Measurements from ENCODE around the gene GCAT.
A peak's percentile ranks its signal among the peaks of the same experiment; 100 is the strongest.

GCAT gene

DNA sequence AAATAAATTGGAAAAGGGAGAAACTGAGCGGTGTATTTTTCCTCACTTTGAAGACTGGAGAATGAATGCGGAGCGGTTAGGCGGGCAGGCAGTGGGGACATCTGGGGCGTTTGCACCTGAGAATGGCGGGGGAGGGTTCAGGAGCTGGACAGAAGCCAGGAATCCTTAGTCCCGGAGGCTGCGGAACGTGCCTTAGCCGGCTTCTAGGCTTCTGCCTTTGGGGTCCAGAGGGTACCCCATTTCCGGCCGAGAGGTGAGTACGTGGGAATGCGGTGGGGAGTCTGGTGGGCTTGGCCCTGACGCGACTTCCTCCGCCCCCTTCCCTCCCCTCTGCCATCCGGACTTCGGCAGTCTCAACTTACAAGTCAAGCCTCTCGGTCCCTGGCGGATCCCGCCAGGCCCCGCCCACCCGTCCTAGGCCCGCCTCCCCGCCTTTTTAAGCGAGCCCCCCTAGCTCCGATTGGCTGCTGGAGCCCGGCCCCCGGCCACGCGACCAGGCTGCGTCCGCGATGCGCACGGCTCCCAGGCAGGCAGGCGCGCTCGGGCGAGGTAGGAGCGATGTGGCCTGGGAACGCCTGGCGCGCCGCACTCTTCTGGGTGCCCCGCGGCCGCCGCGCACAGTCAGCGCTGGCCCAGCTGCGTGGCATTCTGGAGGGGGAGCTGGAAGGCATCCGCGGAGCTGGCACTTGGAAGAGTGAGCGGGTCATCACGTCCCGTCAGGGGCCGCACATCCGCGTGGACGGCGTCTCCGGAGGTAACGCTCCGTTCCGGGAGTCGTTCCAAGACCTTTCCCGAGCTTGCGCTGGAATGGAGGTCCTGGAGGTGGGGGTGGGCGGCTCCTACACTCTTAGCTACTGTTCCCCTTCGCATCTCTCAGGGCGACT, at the start of gene GCAT:
TSS of gene GCAT (plus strand) at position 525 of the 884 bp plus-strand sequence. CDS start at position 559, 34 bp downstream.
- peak; percentile 100 for DNase-seq (ENCODE audit: low spot score)

DNA sequence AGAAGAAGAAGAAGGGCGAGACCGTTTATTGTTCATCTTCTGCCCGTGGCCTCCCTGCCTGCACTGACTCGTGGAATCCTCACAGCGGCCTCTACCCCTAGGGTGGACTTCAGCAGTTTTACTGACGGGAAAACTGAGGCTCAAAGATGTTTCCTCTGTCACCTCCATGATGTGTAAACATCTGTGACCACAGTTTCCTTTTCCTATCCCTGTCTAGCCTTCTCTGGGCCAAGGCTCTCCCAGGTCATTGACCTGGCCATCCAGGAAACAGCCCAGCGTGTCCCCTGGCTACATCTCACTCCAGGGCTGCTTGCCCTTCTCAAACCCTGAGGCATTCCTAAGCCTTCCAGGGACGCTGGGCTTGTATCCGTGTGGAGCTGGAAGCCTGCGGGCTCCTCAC, 49.0 kb upstream of the GCAT start:
- DNase-seq (ENCODE audit: low spot score), result no peak

DNA sequence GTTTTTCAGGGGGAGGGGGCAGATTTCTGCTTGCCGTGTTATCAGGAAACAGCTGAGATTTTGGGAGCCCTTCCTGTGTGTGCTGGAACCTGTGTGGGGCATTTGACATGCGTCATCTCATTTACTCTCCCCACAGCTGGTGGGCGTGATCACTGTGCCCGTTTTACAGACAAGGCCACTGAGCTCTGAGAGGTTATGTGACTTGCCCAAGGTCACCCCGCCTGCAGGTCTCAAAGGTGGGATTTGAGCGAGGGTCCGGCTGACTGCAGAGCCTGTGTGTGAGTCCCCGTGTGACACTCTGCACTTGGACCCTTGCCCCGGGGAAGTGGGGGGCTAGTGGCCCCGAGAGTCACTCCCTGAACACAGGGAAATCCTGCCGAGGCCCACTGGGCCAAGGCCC, 48.5 kb upstream of the GCAT start:
- no peak for DNase-seq (ENCODE audit: low spot score)

DNA sequence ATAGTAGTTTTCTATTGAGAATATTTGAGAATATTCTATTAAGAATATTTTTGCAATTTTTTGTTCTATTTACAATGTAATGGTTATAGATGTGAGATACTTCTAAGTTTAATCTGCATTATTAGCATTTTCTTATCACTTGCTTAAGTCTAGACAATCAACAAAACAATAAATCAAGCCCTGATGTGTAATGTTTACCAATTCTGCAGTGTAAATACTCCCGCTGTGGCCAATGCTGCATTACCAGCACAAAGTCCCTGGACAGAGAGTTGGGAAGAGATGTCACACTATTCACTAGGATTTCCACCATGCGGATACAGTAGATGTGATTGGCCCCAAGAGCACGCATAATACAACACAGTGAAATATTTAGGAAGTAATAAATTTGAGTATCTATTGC, 47.6 kb upstream of the GCAT start:
- DNase-seq (ENCODE audit: low spot score), result no peak

DNA sequence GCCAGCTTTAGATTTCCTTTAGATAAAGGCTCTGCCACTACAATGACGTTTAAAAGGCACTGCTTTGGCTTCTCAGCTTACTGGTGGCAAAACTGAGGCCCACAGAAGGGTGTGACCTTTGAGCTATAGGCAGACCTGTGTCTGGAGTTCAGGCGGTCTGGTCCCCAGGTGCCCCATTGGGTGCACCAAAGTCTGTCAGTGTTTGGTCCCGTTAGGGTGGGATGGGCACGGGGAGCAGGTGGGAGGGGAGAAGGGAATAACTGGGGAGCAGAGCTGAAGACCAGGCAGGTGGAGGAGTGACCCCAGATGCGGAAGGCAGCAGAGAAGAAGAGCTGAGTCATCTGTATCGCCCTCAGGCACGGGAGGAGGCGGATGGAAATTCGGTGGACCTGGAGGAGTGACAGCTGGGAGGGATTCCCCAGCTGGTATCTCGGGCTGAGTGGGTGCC, 45.3 kb upstream of the GCAT start:
- no peak for DNase-seq (ENCODE audit: low spot score)

DNA sequence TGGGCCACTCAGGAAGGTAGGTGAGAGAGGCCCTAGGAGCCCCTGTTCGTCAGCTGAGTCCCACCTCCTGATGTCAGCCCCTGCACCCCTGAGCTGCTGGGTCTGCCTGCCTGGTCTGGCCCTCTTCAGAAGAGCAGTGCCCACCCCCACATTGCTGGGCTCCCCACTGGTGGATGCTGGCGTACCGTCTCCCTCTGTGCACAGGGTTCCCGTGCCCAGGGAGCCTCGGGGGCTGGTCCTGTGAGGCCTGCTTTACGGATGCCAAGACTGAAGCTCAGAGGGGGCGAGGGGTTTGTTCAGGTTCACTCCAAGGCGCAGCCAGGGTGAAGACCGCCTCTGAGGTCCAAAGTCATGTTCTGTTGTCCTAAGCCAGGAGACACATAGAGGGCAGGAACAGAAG, 44.7 kb upstream of the GCAT start:
- no peak for DNase-seq (ENCODE audit: low spot score)

DNA sequence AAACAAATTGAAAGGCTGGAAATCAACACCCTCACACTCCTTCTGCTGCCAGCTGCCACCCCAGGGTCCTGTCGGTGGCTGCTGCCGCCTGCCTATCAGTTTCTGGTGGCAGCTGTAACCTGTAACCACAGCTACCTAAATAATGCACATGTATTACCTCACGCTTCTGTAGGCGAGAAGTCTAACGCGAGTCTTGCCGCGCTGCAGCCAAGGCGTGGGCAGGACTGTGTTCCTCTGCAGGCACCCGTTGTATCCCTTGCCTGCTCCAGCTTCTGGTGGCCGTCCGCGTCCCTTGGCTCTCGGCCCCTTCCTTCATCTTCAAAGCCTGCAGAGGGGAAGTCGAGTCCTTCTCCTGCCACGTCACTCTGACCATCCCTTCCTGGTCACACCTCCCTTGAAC, 44.1 kb upstream of the GCAT start:
- DNase-seq (ENCODE audit: low spot score), result no peak

DNA sequence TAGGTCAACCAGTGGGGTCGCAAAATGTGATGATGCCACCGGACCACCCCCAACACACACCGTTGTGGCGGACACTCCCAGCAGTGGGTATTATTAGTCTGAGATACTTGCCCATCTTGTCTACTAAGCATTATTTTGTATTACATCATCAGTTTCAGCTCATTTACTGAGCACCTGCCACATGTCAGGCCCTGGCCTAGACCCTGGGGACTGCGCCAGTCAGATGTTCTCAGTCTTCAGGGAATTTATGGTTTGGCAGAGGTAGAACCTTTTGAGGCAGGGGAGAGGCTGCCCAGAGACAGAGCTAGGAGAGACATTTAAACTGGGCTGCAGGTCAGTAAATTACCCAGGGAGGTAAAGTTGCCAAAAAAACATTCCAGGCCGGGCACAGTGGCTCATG, 43.1 kb upstream of the GCAT start:
- DNase-seq (ENCODE audit: low spot score), result peak; percentile 75

DNA sequence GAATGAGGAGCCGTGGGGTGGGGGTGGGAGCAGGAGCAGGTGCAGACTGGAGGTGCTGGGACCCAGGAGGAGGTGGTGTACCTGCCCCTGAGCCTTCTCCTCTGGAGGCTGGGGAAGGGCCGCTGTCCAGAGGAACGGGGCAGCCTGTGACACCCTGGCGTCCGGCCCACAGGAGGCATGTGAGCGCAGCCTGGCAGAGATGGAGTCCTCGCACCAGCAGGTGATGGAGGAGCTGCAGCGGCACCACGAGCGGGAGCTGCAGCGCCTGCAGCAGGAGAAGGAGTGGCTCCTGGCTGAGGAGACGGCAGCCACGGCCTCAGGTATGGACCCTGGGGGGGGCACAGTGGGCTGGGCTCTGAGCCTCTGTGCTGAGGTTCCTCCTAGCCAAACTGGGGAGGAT, 42.2 kb upstream of the GCAT start:
- DNase-seq (ENCODE audit: low spot score), result no peak

DNA sequence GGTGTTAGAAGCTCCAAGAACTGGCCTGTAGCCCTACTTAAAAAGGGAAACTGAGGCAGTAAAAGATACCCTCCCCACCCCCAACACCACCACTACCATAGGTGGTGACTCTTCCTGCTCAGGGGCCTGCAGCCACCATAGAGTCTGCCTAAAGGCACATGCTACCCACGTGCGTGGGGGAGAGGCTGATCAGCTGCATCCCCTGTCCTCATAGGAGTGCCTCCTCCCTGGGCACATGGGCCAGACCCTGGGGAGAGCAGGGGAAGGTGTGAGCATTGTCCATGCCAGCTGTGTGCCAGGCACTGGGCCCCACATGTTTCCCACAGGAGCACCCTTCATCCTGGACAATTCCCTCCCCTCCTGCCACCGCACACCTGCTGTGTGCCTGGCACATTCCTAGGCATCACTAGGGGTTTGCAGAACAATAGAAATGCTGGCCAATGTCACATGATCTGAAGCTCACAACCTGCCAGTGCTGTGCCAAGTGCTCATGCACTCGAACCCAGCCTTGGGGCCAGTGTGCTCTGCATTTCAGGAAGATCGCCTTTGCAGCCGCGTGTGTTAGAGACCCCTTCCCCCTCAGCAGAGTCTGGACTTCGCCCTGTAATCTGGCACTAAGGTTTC, 41.7 kb upstream of the GCAT start:
- no peak for DNase-seq (ENCODE audit: low spot score)

DNA sequence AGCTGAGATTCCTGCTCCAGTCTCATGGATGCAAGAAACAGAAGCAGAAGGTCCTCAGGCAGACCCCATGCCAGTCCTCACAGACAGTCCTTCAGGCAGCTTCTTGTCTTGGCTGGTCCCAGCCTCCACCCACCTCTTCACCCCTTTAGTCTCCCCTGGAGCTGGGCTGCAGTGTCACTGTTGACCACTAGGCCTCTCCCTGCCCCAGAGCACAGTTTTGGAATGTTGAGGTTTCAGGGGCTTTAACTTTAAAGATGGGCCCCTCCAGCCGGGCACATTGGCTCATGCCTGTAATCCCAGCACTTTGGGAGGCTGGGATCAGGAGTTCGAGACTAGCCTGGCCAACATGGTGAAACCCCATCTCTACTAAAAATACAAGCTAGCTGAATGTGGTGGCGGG, 39.5 kb upstream of the GCAT start:
- DNase-seq (ENCODE audit: low spot score), result no peak

DNA sequence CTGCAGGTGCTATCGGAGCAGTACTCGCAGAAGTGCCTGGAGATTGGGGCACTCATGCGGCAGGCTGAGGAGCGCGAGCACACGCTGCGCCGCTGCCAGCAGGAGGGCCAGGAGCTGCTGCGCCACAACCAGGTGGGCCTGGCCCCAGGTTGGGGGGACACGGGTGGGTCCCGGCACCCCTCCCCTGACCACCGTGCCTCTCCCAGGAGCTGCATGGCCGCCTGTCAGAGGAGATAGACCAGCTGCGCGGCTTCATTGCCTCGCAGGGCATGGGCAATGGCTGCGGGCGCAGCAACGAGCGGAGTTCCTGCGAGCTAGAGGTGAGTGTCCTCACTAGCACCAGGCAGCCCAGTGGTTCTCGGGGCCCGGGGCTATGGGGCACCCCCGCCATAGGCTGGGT, 38.7 kb upstream of the GCAT start:
- no peak for DNase-seq (ENCODE audit: low spot score)

DNA sequence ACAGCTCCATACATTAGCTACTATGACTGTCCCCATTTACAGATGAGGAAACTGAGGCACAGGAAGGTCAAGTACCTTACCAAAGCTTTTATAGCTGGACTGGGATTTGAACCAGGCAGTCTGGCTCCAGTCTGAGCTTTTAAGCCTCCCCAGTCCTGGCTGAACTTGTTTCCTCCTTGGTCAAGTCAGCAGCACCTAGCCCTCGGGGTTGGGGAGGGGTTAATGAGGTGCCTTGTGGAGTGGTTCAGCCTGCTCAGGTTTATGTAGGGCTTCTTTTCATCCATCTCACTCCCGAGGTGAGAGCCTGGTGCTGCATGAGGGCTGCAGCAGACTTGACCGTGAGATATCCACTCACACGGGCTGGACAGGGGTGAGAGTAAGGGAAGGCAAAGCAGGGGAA, 36.7 kb upstream of the GCAT start:
- no peak for DNase-seq (ENCODE audit: low spot score)

DNA sequence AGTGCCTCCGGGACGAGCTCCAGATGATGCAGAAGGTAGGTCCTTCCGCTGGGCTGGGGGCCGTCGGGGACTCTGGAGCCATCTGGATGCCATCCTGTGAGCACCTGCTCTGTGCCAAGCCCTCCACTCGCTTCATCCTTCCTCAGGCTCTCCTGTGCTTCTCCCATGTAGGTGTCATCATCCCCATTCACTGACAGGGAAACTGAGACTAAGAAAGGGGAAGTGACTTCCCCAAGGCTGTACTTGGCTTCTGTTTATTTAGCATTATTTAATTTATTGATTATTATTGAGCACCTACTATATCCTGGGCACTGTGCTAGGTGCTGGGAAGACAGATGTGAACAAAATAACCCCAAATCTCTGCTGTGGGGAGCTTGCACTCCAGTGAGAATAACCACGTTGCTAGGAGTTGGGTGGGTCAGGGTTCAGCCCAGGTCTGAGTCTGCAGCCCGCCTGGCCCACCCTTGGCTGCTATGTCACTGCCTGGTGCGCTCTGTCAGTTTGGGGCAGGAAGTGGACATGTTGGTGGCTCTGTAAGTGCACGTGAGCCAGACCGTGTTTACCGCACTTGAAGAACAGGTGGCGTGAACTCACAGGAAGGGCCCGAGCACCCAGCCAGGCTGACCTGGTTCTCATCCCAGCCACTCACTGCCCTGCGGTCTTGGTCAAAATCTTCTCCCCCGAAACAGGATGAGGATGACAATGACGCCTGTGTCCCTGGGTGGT, 35.9 kb upstream of the GCAT start:
- no peak for DNase-seq (ENCODE audit: low spot score)

DNA sequence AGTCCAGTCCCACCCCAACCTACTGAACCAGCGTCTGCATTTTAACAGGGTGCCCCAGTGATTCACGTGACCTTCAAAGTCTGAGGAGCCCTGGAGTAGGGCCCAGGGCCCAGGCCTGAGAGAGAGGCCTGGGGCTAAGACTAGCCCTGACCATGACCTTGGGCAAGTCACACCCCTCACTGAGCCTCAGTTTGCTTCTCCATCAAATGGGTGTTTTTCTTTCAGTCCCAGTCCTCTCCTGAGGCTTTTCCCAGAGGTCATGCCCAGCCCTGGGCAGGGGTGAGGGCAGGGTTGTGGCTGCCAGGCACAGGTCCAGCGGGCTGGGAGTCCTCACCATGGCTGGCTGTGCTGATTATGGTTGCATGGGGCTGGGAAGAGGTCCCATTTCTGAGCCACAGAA, 33.0 kb upstream of the GCAT start:
- no peak for DNase-seq (ENCODE audit: low spot score)

DNA sequence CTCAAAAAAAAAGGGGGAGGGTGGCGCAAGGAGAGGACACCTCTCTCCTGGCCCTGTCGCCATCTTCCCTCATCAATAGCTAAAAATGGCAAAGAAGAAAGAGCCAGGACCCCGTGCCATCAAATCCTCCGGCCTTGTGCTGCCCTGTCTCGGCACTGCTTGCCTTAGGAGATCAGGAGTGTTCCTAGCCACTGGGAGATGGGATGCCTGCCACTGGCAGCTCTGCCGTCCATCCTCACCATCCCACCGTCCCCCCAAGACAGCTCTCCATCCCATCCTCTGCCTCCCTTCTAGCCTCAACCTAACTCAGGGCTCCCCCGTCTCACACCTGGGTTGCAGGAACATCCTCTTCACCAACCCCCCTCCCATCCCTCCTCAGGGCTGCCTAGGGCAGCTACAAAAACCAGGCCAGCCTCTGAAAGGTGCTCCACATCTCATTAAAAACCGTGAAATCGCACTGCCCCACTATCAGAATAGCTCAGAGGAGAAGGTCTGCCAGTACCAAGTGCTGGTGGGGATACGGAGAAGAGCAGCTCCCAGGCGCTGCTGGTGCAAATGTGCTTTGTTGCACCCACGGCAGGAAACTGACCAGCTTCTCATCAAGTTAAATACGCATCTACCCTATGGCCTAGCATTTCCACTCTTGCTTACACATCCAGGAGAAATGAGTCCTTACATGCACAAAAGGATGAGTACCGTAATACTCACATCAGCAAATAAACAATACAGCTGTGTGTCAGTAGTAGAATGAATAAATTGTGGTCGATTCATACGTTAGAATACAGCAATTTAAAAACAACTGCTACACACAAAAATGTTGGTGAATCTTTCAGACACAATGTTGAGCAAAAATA, 31.7 kb upstream of the GCAT start:
- no peak for DNase-seq (ENCODE audit: low spot score)

DNA sequence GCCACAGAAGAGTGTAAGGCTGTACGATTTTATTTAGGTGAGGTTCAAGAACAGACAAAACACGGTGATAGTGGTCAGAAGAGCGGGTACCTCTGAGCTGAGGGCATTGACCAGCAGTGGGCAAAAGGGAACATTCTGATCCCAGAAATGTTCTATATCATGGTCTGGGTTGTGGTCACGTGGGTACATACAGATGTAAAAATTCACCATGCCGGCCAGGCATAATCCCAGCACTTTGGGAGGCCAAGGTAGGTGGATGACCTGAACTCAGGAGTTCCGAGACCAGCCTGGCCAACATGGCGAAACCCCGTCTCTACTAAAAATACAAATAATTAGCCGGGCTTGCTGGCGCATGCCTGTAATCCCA, 31.1 kb upstream of the GCAT start:
- DNase-seq (ENCODE audit: low spot score), result no peak

DNA sequence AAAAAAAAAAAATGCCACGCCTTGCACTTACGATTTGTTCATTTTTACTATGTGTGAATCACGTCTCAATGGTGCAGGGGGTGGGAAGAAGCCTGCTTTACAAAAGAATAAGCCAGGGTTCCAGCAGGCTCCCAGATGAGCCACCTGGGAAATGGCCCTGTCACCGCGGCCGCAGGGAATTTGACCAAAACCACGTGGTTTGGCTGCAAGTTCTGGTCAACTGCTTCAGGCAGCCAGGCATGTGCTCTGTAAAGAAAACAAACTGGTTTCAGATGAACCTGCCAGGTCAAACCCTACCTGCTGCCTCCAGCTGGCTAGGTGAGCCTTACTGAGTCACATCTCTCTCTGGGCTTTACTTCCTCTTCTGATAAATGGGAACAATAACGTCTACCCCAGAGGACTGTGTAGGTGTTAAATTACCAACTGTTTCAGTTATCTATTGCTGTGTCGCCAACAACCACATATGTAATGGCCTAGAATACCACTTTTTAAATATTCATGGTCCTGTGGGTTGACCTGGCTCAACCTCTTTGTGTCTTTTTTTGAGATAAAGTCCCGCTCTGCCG, 30.5 kb upstream of the GCAT start:
- no peak for DNase-seq (ENCODE audit: low spot score)

DNA sequence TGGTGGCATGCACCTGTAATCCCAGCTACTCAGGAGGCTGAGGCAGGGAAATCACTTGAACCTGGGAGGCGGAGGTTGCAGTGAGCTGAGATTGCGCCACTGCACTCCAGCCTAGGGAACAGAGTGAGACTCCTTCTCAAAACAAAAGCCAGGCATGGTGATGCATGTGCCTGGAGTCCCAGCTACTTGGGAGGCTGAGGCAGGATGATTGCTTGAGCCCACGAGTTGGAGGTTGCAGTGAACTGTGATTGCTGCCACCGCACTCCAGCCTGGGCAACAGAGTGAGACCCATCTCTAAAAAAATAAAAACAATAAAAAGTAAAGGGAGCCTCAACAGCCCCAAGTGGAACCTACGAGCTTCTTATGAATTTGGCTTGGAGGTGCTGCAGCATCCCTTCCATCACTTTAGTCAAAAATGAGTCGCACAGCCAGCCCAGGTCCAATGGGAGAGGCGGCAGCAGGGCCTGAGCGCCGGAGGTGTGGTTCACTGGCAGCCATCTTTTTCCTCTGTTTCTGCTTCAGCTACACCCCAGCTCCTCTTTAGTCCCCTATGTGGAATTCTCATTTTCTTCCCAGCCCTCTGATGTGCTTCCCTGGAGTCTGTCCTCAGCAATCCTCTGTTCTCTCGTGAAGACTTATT, 29.2 kb upstream of the GCAT start:
- DNase-seq (ENCODE audit: low spot score), result no peak

DNA sequence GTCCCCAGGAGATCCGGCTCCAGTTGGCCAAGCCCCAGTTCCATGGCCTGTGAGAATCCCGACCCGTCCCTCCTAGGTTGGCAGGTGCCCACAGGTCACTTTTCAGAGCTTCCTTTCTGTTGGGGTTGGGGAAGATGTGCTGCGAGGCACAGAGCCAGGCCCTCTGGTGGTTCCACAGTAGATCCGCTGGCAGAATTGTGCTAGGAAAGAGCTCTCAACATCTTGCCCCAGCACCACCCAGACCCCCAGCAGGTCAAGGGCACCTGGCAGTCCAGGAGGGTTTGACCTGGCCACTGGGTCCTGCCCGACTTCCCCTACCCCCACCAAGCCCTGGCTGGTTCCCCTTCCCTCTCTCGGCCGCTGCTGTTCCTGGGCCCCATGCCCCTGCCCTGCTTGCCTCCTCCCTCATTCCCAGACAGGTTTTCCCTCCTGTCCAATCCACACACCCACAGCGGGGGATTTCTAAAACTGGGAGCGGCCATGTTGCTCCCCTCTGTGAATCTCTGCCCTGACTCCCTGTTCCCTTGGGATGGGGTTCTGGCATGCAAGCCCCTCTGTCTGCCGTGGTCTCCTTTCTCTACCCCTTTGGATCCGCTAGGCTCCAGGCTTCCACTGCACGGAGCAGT, 26.2 kb upstream of the GCAT start:
- no peak for DNase-seq (ENCODE audit: low spot score)
